NCI-H345 (cell line): ENCODE measurements around the gene SPATA31D4.

Experiments
- DNase-seq: peaks from one replicate; lab custom pipeline; 2025; lab: John Stamatoyannopoulos, UW

The SPATA31D4 gene

DNA sequence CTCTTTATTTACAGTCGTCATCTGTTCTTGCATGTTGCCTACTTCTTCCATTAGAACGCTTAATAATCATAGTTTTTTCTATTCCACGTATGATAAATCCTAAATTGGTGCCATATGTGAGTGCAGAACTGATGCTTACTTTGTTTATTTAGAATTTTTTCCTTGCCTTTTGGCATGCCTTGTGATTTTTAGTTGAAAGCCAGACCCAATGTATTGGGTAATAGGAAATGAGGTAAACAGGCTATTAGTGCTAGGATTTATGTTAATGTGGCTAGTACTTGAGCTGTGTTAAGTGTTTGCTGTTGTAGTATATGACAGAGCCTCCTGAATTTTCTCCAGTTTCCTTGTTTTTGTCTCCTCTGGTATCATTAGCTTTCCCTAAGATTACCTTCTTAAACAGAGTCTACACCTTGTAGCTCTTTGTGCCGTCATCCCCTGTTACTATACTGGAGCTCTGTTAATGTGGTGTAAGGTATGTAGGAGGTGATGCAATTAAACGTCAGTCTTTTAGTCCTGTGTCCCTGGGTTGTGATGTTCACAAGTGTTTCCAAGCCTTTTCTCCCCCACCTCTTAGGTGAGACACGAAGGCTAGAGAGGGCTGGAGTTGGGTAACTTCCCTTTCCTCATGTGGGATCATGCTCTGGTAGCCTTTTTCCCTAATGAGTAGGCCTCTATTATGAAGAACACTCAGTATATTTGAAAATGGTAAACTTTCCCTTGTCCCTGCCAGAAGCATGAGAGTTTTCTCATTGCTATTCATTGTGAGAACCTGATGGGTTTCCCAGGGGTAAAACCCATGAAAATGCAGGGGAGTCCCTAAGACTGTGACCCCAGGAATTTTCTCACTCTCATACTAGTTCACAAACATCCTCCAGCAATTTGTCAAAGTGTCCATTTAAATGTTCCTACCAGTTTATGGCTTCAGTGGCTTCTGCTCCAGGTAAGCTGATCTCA lies 36.3 kb downstream of the SPATA31D4 start:
- DNase-seq, result no peak

DNA sequence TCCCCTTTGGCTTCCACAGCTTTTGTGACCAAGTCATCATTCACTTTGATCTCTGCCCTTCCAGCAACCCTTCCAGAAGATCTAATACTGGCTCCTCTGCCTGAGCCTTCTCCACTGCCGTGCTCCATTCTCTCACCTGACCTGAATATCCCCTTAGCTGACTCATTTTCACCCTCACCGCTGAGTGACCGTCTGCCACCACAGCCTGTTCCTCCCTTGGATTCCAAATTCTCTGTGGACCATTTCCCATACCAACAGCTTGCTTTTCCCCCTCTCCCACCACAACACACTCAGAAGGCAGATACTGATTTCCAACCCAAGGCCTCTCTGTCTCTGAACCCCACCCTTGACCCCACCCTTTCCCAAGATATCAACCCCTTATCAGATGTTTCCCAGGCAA lies 39.8 kb downstream of the SPATA31D4 start:
- no peak for DNase-seq

DNA sequence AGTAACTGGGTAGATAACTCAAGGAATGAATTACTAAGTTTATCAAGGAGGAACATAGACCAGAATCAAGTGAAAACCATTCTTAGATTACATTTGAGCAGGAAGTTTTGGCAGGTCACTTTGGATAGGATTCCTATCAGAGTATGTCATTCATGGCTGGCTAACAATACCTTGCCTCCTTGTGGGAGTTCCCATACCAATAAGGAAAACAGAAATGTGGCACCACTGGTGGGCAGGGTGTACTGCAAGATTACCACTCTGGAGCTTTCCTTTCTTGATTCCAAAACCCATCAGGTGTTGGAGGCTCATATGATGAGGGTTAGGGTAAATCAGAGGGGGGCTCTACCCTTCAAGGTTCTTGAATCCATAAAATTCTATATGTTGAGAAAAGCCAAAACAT lies 41.7 kb downstream of the SPATA31D4 start:
- DNase-seq, result no peak

DNA sequence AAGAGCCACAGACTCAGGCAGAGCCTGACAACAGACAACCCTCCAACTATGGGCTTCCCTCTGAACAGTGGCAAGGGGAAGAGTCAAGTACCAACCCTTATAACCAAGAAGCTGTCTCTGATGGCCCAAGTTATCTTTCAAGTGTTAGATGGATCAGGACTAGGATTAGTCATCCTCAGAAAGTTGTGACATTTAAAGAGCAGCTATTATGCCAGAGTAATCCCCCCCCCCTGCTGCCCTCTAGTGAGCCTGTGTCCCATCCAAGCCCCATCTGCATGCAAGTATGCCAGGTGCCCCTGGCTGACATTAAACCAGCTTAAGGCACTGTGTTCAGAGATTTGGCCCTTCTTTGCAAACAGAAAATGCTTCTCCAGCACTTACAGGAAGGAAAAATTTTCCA lies 43.5 kb downstream of the SPATA31D4 start:
- no peak for DNase-seq

DNA sequence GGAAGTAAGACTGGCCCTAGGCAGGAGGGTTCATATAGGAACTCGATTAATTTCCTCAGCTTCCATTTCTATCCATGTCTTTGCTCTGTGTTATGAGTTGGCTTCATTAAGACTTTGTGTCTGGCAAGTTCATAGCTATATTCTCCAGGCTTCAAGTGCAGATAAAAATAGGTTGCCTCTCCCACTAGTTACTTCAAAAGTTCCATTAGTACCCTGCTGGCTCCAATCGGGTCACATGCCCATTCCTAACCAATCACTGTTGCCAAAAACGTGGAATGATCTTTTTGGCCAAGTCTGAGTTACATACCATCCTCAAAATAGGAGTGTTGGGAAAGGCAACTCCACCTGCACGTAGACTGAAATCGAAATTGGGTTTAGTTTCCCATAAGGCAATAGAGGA lies 46.5 kb downstream of the SPATA31D4 start:
- DNase-seq, result no peak

DNA sequence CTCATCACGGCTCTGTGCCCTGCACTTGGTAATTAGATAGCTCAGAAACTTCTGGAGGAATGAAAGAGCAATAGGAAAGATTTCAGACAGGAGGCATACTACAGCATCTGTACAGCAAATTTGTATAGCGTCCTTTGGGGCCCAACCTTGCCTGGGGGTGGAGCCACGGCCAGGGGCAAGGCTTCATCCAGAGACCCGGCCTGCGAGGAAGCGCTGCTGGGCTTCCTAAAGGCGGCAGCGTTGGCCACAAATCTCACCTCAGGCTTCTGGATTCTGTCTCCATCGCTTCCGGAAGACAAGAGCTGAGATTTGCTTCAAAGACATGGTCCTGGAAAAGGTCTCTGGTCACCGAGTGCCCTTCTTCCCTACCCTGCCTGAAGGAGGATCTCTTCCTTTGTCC lies 48.1 kb downstream of the SPATA31D4 start:
- no peak for DNase-seq

DNA sequence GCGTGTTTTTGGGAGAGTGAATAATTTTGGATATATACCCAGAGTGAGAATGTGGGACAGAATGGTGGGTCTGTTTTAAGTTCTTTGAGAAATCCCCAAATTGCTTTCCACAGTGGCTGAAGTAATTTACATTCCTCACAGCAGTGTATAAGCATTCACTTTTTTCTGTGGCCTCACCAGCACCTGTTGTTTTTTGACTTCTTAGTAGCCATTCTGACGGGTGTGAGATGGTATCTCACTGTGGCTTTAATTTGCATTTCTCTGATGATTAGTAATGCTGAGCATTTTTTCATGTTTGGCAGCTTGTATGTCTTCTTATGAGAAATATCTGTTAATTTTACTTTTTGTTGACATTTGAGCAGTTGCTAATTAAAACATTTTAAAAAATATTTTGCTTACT lies 51.0 kb downstream of the SPATA31D4 start:
- DNase-seq, result no peak

DNA sequence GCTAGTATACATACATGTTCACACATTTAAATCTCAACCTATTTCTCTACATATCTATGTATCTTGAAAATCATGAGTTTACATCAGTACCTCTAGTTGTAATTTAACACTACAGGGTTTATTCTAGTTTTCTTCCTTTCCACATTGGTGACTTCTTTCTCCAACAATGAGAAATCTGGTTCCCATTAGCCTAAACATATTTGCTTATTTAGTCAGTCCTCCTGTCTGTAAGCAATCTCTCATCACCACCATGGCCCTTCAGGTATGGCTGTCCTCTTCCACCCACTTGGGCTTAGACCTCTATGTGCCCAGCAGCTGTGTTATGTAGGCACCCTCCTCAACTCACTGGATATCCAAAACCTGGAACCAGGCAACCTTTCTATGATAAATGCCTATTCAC lies 52.3 kb downstream of the SPATA31D4 start:
- DNase-seq, result no peak

DNA sequence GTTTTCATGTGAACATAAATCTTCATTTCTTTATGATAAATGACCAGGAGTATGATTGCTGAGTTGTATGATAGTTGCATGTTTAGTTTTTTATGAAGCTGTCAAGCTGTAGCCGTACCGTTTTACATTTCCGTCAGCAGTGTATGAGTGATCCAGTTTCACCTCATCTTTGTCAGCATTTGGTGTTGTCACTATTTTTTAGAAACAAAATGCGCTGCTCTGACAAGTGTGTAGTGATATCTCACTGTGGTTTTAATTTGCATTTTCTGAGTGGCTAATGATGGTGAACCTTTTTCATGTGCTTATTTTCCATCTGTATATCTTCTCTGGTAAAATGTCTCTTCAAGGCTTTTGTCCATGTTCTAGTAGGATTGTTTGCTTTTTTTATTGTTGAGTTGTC lies 53.7 kb downstream of the SPATA31D4 start:
- no peak for DNase-seq
